ENCODE results near the gene TTC34.

Gene TTC34

GRCh38 chr1:2812939-2813653 is 11.6 kb upstream of the TTC34 start:
- DNase-seq (ENCODE audit: low spot score): no peak

- no peak for DNase-seq (ENCODE audit: low spot score)
Observed at GRCh38 chr1:2812136-2812535, 10.6 kb upstream of the TTC34 start.

GRCh38 chr1:2811533-2811918 is 10.0 kb upstream of the TTC34 start:
- DNase-seq (ENCODE audit: low spot score): no peak

GRCh38 chr1:2810899-2811532 is 9.5 kb upstream of the TTC34 start:
- DNase-seq (ENCODE audit: low spot score): no peak

- no peak for DNase-seq (ENCODE audit: low spot score)
Observed at GRCh38 chr1:2810281-2810680, 8.8 kb upstream of the TTC34 start.

- DNase-seq (ENCODE audit: low spot score): no peak
Observed at GRCh38 chr1:2809656-2810055, 8.2 kb upstream of the TTC34 start.

GRCh38 chr1:2808831-2809605 is 7.5 kb upstream of the TTC34 start:
- DNase-seq (ENCODE audit: low spot score): no peak

GRCh38 chr1:2808386-2808705 is 6.9 kb upstream of the TTC34 start:
- DNase-seq (ENCODE audit: low spot score): no peak

- DNase-seq (ENCODE audit: low spot score): no peak
Observed at GRCh38 chr1:2807678-2808385, 6.3 kb upstream of the TTC34 start.

- DNase-seq (ENCODE audit: low spot score): no peak
Observed at GRCh38 chr1:2807036-2807435, 5.5 kb upstream of the TTC34 start.

GRCh38 chr1:2806591-2806990 is 5.1 kb upstream of the TTC34 start:
- DNase-seq (ENCODE audit: low spot score): no peak

- no peak for DNase-seq (ENCODE audit: low spot score)
Observed at GRCh38 chr1:2805801-2806430, 4.4 kb upstream of the TTC34 start.

- no peak for DNase-seq (ENCODE audit: low spot score)
Observed at GRCh38 chr1:2804628-2805351, 3.3 kb upstream of the TTC34 start.

- DNase-seq (ENCODE audit: low spot score): no peak
Observed at GRCh38 chr1:2803931-2804627, 2.6 kb upstream of the TTC34 start.

GRCh38 chr1:2803086-2803930 is 1.8 kb upstream of the TTC34 start:
- DNase-seq (ENCODE audit: low spot score): no peak

- no peak for DNase-seq (ENCODE audit: low spot score)
Observed at GRCh38 chr1:2802421-2802961, 998 bp upstream of the TTC34 start.

GRCh38 chr1:2801046-2801445 is 447 bp downstream of the TTC34 start:
- DNase-seq (ENCODE audit: low spot score): no peak

- DNase-seq (ENCODE audit: low spot score): no peak
Observed at GRCh38 chr1:2800664-2801045, 838 bp downstream of the TTC34 start.

- DNase-seq (ENCODE audit: low spot score): no peak
Observed at GRCh38 chr1:2799811-2800663, 1.5 kb downstream of the TTC34 start.
